ENCODE measurements around the gene MUCL3.
"Not testable (repeated sequence)": the region's sequence is repeated elsewhere in the genome, so short reads cannot be mapped to it uniquely, and the experiment has no call there.

MUCL3 gene

DNA sequence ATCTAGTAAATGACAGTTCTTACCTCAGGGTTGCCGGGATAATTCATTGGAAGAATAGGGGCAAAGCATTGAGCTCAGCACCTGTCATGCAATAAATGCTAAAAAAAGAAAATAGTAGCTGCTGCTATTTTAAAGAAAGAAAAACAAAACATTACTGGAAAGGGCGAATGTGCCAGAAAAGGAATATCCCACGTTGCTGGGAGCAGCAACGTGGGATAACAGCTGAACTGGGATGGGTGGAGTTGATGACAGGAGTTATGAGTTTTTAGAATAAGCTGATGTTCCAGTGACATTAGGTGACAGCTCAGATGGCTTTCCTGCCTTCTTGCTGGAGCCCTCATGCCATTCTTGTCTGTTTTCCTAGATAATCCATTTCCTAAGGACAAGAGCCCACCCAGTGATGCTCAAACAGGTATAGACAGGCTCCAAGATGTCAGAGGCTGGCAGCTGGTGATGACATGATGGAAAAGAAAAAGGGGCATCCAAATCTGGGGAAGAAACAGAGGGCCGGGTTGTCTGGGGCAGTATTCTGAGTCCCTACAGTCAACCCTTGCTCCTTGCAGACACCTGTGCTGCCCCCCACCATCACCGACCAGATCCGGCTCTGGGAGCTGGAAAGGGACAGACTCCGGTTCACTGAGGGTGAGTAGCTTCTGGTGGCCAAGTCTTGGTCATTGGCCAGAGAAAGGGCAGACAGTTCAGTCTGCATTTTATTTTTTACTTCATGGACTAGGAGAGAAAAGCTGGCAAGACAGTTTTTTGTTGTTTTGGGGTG lies 27.8 kb upstream of the MUCL3 start:
- DNase-seq, result no peak

DNA sequence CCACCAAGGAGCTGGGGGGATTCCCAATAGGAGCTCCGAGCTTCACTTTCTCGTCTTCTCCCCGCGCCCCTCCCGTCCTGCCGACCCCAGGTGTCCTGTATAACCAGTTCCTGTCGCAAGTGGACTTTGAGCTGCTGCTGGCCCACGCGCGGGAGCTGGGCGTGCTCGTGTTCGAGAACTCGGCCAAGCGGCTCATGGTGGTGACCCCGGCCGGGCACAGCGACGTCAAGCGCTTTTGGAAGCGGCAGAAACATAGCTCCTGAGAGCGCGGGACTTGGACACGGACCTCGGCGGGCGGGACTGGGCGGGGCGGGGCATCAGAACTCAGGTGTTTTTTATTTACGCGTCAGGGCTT lies 27.1 kb upstream of the MUCL3 start:
- DNase-seq, result no peak

DNA sequence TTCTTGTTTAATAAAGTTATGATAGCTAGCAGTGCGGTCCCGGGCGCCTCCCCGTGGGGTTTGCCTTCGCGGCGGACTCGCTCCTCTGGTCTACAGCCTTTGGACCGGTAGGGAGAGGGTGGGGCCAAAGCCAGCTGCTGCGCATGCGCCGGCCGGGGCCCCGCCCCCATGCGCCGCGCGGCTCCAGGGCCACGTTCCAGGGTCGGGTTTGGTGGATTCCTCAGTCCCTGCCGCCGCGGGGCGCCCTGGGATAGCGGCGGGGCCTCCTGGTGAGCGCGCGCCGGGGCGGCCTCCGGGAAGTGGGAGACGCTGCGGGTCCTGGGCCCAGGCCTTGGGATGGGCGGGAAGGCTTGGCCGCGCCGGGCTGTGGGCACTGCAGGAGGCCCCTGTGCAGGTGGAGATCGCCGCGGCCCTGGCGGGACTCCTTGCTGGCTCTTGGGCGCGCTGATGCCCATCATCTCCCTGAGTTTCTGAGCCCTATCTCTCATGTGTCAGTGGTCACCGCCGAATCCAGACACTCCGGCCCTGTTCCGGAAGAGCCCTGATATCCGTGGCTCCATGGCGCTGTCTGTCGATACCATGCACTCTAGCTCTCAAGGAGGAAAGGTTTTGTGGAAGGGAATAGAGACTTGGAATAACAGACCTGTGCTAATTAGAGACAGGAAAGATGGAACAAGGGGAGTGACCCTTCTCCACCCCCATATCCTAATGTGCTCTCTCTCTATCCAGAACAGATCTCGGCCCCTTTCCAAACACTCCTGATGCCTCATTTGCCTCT lies 26.5 kb upstream of the MUCL3 start, which contains the start of gene VARS2:
TSS of gene VARS2 (plus strand) at position 163 of the 778 bp plus-strand sequence. CDS start at position 762, 599 bp downstream.
- peak; percentile 89 for DNase-seq

DNA sequence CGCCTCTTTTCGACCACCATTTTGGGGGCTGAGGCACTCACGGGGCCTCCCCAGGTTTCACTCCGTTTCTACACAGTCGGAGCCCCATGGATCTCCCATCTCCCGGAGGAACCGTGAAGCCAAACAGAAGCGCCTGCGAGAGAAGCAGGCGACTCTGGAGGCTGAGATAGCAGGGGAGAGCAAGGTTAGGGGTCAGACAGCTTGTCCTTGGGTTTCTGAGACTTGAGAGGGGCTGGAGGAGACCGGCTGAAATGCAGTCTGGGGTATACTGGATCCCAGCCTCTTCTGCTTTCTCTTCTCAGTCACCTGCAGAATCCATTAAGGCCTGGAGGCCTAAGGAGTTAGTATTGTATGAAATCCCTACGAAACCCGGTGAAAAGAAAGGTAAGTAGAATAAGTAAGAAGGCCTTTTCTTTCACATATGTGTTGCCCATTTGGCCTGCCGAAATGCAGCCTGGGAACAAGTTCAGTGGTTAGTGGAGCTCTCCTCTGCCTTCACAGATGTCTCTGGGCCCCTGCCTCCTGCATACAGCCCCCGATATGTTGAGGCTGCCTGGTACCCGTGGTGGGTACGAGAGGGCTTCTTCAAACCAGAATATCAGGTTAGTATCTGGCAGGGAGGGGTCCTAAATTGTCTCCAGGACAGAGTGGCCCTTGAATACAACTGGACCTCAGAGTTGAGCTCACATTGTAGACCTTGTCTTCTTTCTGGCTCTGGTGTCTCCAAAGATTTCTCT lies 25.8 kb upstream of the MUCL3 start:
- no peak for DNase-seq

DNA sequence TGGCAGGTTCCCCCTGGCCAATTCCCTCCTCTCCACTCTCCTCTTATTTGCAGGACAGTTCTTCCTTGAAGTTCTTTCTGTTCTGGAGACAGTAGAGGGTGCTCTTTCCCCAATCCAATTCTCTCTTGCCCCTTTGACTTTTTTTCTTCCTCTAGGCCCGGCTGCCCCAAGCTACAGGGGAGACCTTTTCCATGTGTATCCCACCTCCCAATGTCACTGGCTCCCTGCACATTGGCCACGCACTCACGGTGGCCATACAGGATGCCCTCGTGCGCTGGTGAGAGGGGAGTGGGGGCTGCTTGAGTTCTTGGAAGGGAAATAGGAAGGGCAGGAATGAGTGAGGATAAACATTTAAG lies 25.2 kb upstream of the MUCL3 start:
- DNase-seq, result no peak

DNA sequence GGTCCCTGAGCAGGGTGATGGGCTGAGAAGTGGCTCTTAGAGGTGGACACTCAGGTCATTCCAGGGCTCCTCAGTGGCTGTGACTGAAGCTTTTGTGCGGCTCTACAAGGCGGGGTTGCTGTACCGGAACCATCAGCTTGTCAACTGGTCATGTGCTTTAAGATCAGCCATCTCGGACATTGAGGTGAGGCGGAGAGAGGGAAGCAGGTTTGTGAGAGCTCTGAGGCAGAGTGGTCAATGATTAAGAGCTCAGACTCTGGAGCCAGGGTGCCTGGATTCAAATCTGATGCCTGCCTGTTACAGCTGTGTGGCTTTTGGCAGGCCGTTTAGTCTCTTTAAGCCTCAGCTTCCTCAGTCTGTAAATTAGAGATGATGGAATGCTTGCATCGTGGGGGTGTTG lies 23.7 kb upstream of the MUCL3 start:
- DNase-seq, result no peak

DNA sequence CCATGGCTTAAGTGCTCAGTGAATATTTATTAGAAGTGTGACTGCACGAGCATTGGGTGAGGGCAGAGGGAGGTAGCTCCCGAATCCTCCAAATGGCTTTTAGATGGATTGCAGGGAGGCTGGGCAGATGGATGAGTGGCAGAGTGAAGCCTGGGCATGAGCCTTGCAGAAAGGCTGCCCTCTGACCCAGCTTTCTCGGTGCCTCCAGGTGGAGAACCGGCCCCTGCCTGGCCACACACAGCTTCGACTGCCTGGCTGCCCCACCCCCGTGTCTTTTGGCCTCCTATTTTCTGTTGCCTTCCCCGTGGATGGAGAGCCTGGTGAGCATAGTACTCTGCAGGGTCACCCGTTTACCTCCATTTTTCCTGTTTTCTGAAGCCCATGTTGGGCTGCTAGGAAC lies 23.3 kb upstream of the MUCL3 start:
- no peak for DNase-seq

DNA sequence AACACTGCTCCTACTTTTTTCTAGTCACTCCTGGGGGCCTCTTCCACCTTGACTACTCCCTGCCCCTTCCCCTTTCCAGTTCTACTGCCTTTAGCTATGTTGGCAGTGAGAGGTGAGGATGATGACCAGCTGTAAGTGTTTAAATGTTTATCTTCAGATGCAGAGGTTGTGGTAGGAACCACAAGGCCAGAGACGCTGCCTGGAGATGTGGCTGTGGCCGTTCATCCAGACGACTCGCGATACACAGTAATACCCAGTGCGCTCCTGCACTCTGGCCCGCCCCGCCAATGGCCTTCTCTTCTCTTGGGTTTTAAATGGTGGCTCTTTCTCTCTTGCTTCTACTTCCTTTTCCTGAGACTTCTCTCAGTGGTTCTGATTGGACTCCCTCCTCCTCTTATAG lies 22.1 kb upstream of the MUCL3 start:
- no peak for DNase-seq

DNA sequence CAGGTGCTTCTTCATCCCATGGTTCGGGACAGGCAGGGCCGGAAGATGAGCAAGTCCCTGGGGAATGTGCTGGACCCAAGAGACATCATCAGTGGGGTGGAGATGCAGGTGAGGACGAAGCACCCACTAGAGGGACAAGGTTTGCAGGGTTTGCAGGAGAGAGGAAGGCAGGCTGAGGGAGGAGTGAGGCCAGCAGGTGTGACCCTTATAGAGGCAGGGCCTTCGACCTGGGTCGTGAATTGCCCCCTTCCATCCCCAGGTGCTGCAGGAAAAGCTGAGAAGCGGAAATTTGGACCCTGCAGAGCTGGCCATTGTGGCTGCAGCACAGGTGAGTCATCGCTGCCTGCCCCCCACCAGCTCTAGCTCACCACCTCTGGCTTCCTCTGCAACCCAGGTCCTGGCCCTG lies 18.3 kb upstream of the MUCL3 start:
- DNase-seq, result no peak

DNA sequence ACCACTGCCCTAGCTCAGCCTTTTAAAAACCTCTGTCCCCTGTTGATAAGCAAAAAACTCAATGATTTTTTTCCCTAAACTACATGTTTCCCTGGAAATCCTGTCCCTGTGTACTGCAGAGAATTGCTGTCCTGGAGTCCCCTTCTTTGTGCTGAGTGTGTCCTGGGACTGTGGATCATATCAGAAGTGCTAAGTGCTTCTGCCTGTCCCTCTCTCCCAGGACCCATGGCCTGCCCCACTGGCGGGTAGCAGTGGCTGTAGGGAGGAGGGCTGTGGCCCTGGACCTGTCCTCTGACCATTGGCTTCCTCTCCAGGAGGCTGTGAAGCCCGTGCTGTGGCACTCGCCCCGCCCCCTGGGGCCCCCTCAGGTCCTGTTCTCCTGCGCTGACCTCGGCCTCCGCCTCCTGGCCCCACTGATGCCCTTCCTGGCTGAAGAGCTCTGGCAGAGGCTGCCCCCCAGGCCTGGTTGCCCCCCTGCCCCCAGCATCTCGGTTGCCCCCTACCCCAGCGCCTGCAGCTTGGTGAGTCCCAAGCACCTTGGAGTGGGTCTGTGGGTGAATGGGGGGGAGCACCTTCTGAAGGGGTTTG lies 16.6 kb upstream of the MUCL3 start:
- DNase-seq, result not testable (repeated sequence)

DNA sequence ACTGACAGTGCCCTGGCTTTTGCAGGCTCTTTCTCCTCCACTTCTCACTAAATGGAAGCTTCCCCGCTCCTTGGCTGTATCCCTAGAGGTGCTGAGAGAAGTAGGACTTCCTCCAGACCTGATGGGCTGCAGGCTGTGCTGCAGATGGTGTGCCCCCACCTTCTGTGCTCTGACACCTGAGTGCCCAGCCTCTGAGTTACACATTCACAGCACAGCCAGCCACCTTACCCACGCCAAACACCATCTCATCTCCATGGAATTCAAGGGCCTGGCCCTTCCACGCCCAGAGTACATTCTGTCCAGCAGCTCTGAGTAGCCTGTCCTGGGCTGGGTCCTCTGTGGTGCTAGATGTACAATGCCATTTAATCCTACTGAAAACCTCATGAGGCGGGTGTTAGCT lies 14.1 kb upstream of the MUCL3 start:
- DNase-seq, result no peak

DNA sequence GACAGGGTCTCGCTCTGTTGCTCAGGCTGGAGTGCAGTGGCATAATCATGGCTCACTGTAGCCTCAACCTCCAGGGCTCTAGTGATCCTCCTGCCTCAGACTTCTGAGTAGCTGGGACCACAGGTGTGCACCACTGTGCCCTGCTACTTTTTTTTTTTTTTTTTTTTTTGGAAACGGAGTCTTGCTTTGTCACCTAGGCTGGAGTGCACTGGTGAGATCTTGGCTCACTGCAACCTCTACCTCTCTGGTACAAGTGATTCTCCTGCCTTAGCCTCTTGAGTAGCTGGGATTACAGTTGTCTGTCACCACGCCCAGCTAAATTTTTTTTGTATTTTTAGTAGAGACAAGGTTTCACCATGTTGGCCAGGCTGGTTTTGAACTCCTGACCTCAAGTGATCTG lies 13.7 kb upstream of the MUCL3 start:
- DNase-seq, result not testable (repeated sequence)

DNA sequence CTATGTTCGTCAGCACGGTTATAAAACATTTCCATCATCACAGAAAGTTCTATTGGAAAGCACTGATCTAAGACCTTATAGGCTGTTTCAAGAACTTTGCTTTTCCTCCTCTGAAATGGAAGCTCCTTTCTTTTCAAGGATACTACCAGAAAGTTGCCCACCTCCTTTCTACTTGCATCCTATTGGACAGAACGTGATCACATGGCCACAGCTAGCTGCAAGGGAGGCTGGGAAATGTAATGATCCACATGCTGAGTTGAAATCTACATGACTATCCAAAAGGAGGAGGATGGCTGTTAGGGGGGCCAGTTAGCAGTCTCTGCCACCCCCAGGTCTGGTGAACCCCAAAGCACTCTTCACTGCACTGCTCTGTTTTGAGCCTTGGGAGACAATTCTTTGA lies 12.1 kb upstream of the MUCL3 start:
- DNase-seq, result no peak

DNA sequence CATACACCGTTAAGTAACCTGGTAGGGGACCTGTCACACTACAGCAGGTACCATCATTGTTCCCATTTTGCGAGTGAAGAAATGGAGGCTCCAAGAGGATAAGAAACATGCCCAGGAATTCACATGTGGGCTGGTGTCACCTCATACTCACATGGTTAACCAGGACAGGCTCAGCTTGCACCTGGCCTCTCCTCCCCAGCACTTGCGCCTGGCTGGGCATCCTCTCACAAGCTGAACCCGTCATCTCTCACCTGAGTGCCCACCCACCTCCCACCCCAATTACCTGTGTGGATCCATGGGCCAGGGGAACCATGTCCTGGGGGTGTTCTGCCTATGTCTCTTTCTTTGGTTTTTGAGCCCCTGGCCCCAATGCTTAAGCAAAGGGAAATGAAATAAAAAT lies 10.3 kb upstream of the MUCL3 start:
- DNase-seq, result no peak

DNA sequence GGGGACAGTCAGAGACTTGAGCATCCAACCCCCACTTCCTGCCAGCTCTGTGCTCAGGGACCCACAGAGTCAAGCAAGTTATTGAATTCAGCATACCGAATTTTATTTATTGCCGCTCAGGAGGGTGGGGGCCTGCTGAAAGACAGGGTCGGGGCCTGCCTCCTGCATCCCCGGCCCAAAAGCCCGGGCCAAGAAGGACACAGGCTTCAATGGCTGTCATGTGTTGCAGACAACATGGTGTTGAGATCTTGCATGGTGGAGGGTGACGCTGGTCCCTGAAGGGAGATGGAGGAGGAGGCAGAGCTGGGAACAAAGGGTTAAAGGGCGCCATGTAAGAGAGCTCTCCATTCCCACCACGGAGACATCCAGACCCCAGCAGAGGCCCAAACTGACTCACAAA lies 9.5 kb upstream of the MUCL3 start:
- no peak for DNase-seq

DNA sequence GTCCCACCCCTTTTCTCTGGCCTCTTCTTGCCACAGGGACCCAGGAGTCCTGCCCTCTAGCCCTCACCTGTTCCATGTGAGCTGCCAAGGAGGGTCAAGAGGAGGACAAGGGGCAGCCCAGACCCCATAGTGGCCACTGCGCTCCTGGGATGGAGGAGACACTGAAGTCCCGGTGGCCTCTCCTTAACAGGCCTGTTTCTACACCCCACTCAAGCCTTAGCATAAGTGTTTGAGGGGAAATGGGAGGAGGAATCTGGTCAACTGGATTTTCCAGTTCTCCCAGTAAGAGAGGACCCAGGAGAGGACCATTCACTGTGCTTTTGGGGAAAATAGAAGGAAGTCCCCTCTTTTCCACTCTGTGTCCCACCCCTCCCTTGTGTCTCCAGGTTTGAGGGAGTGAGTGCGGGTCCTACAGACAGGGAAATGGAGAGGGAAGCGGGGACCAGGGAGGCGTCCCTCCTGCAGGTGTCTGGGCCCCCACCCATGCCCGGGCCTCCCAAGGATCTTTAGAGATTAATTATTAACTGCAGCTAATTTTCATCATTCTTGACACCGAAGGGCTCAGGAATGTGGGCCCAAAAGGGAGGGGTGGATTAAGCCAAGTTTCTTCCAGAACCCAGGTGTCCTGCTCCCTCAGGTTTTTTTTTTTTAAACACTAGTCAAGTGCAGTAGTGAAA lies 8.7 kb upstream of the MUCL3 start, which contains the start of gene SFTA2:
TSS of gene SFTA2 (minus strand) at position 202 of the 677 bp plus-strand sequence. CDS start at position 128, 74 bp downstream.
- DNase-seq, result no peak

DNA sequence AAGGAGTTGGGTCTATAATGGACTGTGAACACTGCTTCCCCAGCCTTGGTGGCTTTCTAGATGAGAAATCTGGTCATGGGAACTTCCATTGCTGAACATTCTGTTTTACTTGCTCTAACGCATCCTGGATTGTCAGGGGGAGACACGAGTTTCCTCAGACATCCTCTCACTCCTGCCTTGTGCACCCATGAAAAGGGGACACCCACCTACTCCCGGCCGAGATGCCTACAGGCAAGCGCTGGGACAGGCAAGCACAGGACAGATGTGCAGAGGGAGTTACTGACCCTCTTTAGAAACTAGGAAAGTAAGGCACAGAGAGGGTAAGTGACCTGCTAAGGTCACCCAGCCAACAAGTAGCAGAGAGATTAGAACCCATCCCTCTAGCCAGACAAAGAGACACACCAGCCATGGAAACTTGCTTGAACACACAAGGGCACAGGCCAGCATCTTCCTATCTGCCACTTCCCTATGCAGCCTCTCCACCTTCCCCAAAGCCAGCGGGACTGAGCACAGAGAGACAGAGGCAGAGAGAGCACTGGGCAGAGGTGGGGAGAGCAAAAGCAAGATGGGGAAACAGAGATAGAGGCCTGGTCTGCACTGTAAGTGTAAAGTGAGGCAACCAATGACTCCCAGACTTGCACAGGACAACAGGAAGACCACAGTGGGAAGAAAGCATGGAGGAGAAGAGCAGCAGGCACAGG lies 8.0 kb upstream of the MUCL3 start:
- DNase-seq, result no peak

DNA sequence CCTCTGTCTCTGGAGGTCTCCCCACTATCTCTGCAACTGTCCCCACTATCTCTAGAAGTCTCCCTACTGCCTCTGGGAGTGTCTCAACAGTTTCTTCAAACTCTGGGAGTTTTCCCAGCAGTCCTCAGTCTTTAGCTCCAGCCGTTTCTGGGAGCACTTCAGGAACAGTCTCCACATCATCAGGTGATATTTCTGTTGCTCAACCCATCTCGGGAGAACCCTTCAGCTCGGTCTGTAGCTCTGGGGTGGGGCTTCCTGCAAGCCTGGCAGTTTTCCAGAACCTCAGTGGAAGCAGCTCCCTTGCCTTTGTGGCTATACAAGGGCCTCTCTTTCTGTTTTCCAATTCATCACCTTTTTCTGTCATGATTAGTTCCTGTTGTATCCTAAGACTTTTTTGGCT lies 5.8 kb upstream of the MUCL3 start:
- no peak for DNase-seq

DNA sequence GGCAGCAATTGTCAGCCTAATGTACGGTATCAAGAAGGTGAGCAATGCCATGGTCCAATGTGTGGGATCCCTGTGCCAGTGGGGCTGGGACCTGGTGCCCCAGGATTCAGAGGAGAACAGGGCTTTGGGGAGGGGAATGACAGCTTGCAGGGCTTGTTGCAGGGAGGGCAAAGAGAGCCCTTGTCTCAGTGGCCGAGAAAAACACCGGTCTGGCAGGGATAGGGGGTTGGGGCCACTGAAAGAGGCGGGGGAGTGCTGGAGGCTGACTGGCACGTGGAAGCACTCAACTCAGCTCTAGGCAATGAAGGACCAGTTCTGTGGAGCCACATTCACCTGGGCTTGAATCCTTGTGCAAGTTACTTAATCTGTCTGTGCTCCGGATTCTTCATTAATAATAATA lies 3.5 kb upstream of the MUCL3 start:
- no peak for DNase-seq

DNA sequence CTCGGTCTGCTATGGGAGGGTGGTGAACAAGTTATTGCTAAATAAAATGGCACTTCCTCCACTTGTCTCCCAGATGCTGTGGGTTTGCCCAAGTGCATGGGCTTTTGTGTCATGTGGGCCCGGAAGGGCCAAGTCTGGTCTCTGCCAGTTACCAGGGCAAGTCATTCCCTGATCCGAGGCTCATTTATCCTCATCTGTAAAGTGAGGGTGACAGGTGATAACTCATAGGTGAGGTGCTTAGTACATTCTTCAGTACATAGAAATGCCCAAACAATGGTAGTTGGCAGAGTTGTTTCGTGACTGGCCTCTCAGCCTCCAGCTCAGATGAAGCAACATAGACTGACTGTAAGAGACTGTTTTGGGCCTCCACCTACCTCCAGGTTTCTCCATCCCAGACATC lies 2.0 kb upstream of the MUCL3 start:
- no peak for DNase-seq

DNA sequence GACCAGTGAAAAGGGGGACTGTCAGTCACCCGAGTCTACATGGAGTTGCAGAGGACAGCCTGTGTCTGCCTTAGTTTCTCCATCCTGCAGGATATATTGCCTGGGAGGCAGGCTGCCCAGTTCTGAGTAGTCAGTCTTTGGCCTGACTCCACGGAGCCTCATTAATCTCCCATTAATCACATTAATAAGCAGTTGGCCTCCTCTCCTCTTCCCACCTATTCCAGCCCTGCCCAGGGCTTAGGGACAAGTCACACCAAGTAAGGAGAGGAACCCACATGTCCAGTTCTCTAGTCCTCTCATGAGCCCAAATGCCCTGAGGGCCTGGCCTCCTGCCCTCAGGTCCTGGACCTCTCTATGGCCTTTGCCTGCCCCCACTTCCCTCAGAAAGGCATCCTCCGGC lies 1.3 kb upstream of the MUCL3 start:
- DNase-seq, result no peak

All from CD4-positive, alpha-beta T cell treated with Interleukin-15 for 1 hour (primary cell).